ENCODE measurements around the gene ARHGEF37. TPM values are rescaled to one million over a fixed set of nuclear protein-coding genes. Genes with fewer than 3 reads are reported as not detected.

ARHGEF37 gene
- total and polyA plus RNA-seq, 3 experiments from 2014 or later: 0.13 to 0.53 TPM; not detected in 1

DNA sequence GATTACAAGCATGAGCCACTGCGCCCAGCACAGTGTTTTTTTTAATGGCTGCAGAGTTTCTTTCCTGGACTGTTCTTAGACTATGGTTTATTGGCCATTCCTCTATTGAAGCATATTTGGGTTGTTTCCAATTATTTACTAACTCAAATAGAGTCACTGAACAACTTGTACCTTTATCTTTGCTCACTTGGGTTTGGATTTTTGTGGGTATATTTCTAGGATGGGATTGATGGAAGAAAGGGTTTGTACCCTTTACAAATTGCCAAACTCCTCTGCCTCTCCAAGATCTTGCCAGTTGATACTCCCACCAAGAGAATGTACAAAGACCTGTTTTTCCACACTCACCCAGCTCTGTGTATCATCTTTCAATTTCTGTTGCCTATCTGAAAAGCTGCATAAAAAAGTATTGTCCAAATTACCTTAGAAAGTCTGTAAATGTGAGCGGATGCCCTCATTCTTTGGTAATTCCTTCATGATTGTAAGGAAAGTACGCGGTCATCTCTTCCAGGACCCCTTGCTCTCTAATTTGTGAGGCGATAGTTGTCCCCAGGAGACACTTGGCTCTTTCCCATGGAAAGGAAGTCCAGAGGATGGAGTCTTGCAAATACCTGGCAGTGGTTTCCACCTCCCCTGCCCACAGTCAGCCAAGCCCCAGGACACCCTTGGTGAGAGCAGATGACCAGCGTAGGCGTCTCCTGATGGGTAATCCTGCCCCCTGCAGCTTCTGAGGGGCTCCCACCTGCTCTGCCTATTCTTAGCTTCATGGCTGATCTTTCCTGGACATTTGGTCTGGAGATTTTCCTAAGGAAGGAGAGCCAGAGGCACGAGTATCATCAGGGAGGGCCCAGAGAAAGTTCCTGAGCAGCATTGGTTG, 33.0 kb downstream of the ARHGEF37 start:
- Histone ChIP-seq H3K4me1 (ENCODE audit: insufficient read depth, low read length) (no peaks in the 10 kb centered on the region), H3K4me3 (ENCODE audit: low read length) (no peak overlapping the region), H3K9me3 (ENCODE audit: low read length) (no peaks in the 10 kb centered on the region), H3K27ac (ENCODE audit: low read depth, low read length) (no peak overlapping the region), H3K36me3 (ENCODE audit: insufficient read depth, low read length) (no peaks in the 10 kb centered on the region), H3K27me3 (ENCODE audit: insufficient read depth, low read length, poor library complexity, severe bottlenecking) (no peaks in the 10 kb centered on the region)
- DNase-seq: no peak
- ChIA-PET POLR2A (no interaction called here), CTCF (no interaction called here)
- Mint-ChIP-seq H3K9me3 (no peaks in the 10 kb centered on the region), H3K27me3 (peaks cover 0 to 7% of the 10 kb centered on the region in 2 donors), H3K36me3 (no peaks in the 10 kb centered on the region), H3K4me1 (no peaks in the 10 kb centered on the region), H3K4me3 (no peak overlapping the region), H3K27ac (no peak overlapping the region)

DNA sequence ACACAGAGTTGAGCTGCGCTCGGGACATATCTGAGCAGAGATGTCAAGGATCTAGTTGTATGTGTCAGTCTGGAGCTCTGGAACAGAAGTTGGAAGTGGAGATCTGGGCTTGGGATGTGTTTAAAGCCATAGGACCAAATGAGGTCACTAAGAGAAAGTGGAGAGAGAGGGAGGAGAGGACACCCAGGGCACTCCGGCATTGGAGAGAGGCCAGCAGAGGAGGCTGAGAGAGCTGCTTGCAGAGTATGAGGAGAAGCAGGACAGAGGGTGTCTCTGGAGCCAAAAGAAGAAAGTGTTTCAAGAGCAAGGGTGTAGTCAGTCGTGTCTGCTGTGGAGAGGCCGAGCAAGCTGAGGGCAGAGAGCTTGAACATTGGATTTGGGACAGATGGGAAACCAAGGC, 34.7 kb downstream of the ARHGEF37 start:
- ChIA-PET CTCF (no interaction called here), POLR2A (no interaction called here)
- Mint-ChIP-seq H3K27ac (no peak overlapping the region), H3K4me3 (no peak overlapping the region), H3K4me1 (no peaks in the 10 kb centered on the region), H3K36me3 (peaks cover 0 to 1% (median 0%) of the 10 kb centered on the region in 3 donors), H3K9me3 (no peaks in the 10 kb centered on the region), H3K27me3 (peaks cover 0 to 7% of the 10 kb centered on the region in 2 donors)
- Histone ChIP-seq H3K9me3 (ENCODE audit: low read length) (no peaks in the 10 kb centered on the region), H3K27me3 (ENCODE audit: insufficient read depth, low read length, poor library complexity, severe bottlenecking) (no peaks in the 10 kb centered on the region), H3K27ac (ENCODE audit: low read depth, low read length) (no peak overlapping the region), H3K4me3 (ENCODE audit: low read length) (no peak overlapping the region), H3K4me1 (ENCODE audit: insufficient read depth, low read length) (no peaks in the 10 kb centered on the region), H3K36me3 (ENCODE audit: insufficient read depth, low read length) (no peaks in the 10 kb centered on the region)
- no peak for DNase-seq

DNA sequence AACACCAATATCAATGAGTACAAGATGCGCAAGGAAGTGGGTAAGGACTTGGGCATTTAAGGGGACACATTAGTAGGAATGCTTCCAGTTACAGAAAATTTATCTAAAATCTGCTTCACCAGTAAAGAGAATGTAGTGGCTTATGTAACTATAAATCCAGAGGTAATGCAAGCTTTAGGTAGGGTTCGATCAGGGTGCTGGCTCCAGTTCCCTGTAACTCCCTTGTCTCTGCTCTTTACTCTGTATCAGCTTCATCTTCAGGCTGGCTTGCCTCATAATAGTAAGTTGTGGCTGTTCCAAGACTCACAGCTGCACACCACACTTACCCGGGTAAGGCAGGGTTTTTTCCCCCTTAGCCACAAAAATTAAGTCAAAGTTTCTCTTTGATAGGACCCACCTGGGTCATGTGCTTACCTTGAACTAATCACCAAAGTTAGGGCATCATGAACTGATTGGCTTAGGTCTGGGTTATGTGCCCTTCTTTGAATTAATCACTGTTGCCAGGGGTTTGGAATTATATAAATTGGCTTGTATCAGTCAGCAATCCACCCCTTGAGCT, 35.5 kb downstream of the ARHGEF37 start:
- Histone ChIP-seq H3K9me3 (ENCODE audit: low read length) (no peaks in the 10 kb centered on the region), H3K27me3 (ENCODE audit: insufficient read depth, low read length, poor library complexity, severe bottlenecking) (no peaks in the 10 kb centered on the region), H3K27ac (ENCODE audit: low read depth, low read length) (no peak overlapping the region), H3K4me3 (ENCODE audit: low read length) (no peak overlapping the region), H3K4me1 (ENCODE audit: insufficient read depth, low read length) (no peaks in the 10 kb centered on the region), H3K36me3 (ENCODE audit: insufficient read depth, low read length) (no peaks in the 10 kb centered on the region)
- Mint-ChIP-seq H3K27me3 (peaks cover 0 to 7% of the 10 kb centered on the region in 2 donors), H3K4me3 (no peak overlapping the region), H3K36me3 (peaks cover 0 to 1% (median 0%) of the 10 kb centered on the region in 3 donors), H3K4me1 (no peaks in the 10 kb centered on the region), H3K27ac (no peak overlapping the region), H3K9me3 (no peaks in the 10 kb centered on the region)
- POLR2A ChIA-PET: no interaction called here
- CTCF ChIA-PET: no interaction called here
- no peak for DNase-seq

DNA sequence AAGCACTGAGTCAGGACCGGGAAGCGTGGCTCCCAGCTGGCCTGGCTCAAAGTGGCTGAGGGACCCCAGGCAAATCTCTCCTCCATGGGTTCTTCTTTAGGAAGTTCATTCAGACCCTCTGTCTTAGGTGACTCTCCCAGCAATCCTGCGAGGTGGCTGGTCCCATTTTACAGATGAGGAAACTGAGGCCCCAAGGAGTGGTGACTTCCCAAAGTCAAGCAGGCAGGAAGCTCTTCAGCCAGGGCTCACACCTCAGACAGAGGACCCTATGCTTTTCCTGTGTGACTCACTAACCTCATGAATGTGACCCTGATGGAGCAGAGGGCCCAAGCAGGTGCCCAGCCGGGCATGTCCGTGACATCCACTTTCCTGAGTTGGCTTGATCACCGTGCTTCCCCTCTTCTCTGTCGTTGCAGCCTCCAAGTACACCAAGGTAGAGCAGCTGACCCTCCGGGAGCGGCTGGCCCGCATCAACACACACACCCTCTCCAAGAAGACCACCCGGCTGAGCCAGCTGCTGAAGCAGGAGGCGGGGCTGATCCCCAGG, 36.5 kb downstream of the ARHGEF37 start:
- no peak overlapping the region for H3K27ac ChIP-seq (ENCODE audit: low read depth, low read length)
- Mint-ChIP-seq H3K4me3 (no peak overlapping the region), H3K9me3 (no peaks in the 10 kb centered on the region)

DNA sequence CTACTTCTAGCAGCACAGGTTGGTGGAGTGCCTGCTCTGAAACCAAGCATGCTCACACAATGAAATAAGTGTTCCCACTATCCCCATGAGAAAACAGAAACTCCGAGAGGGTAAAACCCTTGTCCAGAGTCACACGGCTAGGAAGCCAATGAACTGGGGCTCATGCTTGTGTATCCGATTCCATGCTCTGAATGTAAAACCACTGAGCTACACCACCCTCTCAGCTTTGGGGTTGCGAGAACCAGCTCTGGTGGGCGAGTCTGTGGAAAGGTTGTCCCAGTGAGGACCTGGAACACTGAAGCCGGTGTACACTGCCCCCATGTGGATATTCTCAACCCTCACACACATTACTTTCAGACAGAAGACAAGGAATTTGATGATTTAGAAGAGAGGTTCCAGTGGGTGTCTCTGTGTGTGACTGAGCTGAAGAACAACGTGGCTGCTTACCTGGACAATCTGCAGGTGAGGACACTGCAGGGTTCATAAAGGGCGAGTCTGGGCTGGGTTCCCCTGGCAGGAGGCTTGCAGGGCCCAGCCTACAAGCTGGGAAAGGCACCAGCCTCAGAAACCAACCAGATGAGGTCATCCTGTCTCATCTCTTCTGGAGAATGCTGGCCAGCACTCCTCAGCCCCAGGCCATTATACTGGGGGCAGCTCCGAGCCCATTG, 37.4 kb downstream of the ARHGEF37 start:
- Mint-ChIP-seq H3K9me3 (no peaks in the 10 kb centered on the region), H3K27ac (no peak overlapping the region)
- DNase-seq: no peak

More for the DNA sequence above, 36.5 kb downstream of the ARHGEF37 start:
- H3K9me3 ChIP-seq (ENCODE audit: low read length): no peaks in the 10 kb centered on the region
- POLR2A ChIA-PET: no interaction called here
- Mint-ChIP-seq H3K27ac (no peak overlapping the region), H3K36me3 (peaks cover 0 to 1% (median 0%) of the 10 kb centered on the region in 3 donors), H3K4me1 (no peaks in the 10 kb centered on the region), H3K27me3 (peaks cover 0 to 2% of the 10 kb centered on the region in 2 donors)
- no peaks in the 10 kb centered on the region for H3K36me3 ChIP-seq (ENCODE audit: insufficient read depth, low read length)
- no peak overlapping the region for H3K4me3 ChIP-seq (ENCODE audit: low read length)
- no peaks in the 10 kb centered on the region for H3K4me1 ChIP-seq (ENCODE audit: insufficient read depth, low read length)
- CTCF ChIA-PET: no interaction called here
- H3K27me3 ChIP-seq (ENCODE audit: insufficient read depth, low read length, poor library complexity, severe bottlenecking): no peaks in the 10 kb centered on the region
- DNase-seq: no peak

DNA sequence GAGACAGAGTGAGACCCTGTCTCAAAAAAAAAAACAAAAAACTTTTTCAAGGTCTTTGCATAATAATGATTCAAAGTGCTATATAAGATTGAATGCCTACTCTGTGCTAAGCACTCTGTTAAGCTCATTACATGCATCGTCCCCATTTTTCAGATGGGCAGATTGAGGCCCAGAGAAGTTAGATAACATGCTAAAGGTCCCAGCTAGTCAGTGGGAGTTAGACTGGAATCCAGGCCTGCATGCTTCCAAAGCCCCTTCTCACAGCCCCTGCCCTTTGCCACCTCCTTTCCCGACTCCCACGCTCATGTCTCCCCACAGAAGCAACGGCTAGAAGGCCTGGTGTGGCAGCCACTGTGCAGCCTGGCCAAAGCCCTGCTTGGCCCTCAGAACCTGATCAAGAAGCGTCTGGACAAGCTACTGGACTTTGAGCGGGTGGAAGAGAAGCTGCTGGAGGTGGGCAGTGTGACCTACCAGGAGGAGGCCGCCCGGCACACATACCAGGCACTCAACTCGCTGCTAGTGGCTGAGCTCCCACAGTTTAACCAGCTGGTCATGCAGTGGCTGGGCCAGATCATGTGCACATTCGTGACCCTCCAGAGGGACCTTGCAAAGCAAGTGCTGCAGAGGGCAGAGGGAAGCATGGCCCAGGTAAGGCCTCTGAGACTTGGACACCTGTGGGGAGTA, 40.3 kb downstream of the ARHGEF37 start:
- Histone ChIP-seq H3K4me3 (ENCODE audit: low read length) (no peak overlapping the region), H3K36me3 (ENCODE audit: insufficient read depth, low read length) (no peaks in the 10 kb centered on the region), H3K27me3 (ENCODE audit: insufficient read depth, low read length, poor library complexity, severe bottlenecking) (no peaks in the 10 kb centered on the region), H3K9me3 (ENCODE audit: low read length) (no peaks in the 10 kb centered on the region), H3K27ac (ENCODE audit: low read depth, low read length) (no peak overlapping the region), H3K4me1 (ENCODE audit: insufficient read depth, low read length) (no peaks in the 10 kb centered on the region)
- no peak overlapping the region for H3K4me3 Mint-ChIP-seq
- no peaks in the 10 kb centered on the region for H3K27me3 Mint-ChIP-seq
- H3K36me3 Mint-ChIP-seq: peaks cover 0 to 1% (median 0%) of the 10 kb centered on the region in 3 donors
- H3K27ac Mint-ChIP-seq: no peak overlapping the region
- ChIA-PET POLR2A (no interaction called here), CTCF (no interaction called here)
- no peak for DNase-seq
- H3K4me1 Mint-ChIP-seq: no peaks in the 10 kb centered on the region
- no peaks in the 10 kb centered on the region for H3K9me3 Mint-ChIP-seq

More for the DNA sequence above, 37.4 kb downstream of the ARHGEF37 start:
- Mint-ChIP-seq H3K4me3 (no peak overlapping the region), H3K27me3 (no peaks in the 10 kb centered on the region), H3K4me1 (no peaks in the 10 kb centered on the region), H3K36me3 (peaks cover 0 to 1% (median 0%) of the 10 kb centered on the region in 3 donors)
- Histone ChIP-seq H3K4me3 (ENCODE audit: low read length) (no peak overlapping the region), H3K4me1 (ENCODE audit: insufficient read depth, low read length) (no peaks in the 10 kb centered on the region), H3K36me3 (ENCODE audit: insufficient read depth, low read length) (no peaks in the 10 kb centered on the region), H3K27me3 (ENCODE audit: insufficient read depth, low read length, poor library complexity, severe bottlenecking) (no peaks in the 10 kb centered on the region), H3K27ac (ENCODE audit: low read depth, low read length) (no peak overlapping the region), H3K9me3 (ENCODE audit: low read length) (no peaks in the 10 kb centered on the region)
- CTCF ChIA-PET: interaction anchor here (1.3 kb wide), 1 partner anchor 9 kb away, joined by 3 read pairs; no protein-coding TSS in a partner anchor
- POLR2A ChIA-PET: no interaction called here

DNA sequence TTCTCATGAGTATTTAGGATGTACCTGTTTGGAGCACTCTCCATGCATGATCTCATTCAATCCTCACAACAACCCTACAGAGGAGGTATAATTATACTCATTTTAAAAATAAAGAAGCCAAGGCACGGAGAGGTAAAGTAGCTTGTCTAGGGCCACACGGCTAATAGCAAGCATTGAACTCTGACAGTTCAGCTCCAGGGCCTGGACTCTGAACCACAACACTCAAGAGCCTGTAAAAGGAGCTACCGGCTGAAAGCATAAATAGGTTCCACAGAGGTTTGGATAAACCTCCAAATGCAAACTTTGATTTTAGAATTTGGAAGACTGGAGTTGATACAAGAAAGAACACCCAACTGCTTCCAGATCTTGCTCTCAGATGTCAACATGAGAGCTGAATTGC, 41.2 kb downstream of the ARHGEF37 start:
- DNase-seq: no peak
- H3K27me3 ChIP-seq (ENCODE audit: insufficient read depth, low read length, poor library complexity, severe bottlenecking): no peaks in the 10 kb centered on the region
- H3K36me3 ChIP-seq (ENCODE audit: insufficient read depth, low read length): no peaks in the 10 kb centered on the region
- H3K4me3 Mint-ChIP-seq: no peak overlapping the region
- no peak overlapping the region for H3K27ac Mint-ChIP-seq
- H3K4me3 ChIP-seq (ENCODE audit: low read length): no peak overlapping the region
- H3K4me1 ChIP-seq (ENCODE audit: insufficient read depth, low read length): no peaks in the 10 kb centered on the region
- peaks cover 0 to 1% (median 0%) of the 10 kb centered on the region in 3 donors for H3K36me3 Mint-ChIP-seq
- H3K27ac ChIP-seq (ENCODE audit: low read depth, low read length): no peak overlapping the region
- POLR2A ChIA-PET: no interaction called here
- H3K27me3 Mint-ChIP-seq: no peaks in the 10 kb centered on the region
- no peaks in the 10 kb centered on the region for H3K9me3 ChIP-seq (ENCODE audit: low read length)
- CTCF ChIA-PET: interaction anchor here (0.9 kb wide), 1 partner anchor 14 kb away, joined by 3 read pairs; no protein-coding TSS in a partner anchor
- H3K9me3 Mint-ChIP-seq: no peaks in the 10 kb centered on the region
- H3K4me1 Mint-ChIP-seq: no peaks in the 10 kb centered on the region
